B cell (primary cell): ENCODE data around the gene TGFA. TPM values are rescaled to one million over a fixed set of nuclear protein-coding genes. Genes with fewer than 3 reads are reported as not detected.

Source experiments
- ATAC-seq: fragments of 200-7000 bp; cut with Tn5 transposase; one replicate; pipeline ENCODE4 v1.10.0; 2021; ENCODE audit warnings: low read depth, mild to moderate bottlenecking, moderate number of reproducible peaks, moderate library complexity
- CTCF ChIA-PET: fragments of 350-600 bp; sonication (Branson Sonifier 250); formaldehyde crosslinking; loops from one replicate; lab custom pipeline; 2021; ENCODE audit warnings: antibody characterized with exemption, inconsistent platforms; lab: Charles Lee
- POLR2A ChIA-PET: fragments of 350-600 bp; sonication (Branson Sonifier 250); formaldehyde crosslinking; loops from one replicate; lab custom pipeline; 2021; ENCODE audit warnings: antibody characterized with exemption; lab: Charles Lee
- DNase-seq: peaks from one replicate; pipeline ENCODE4 v3.0.0; 2013
- H2AFZ ChIP-seq: 2 replicates; pipeline ENCODE4 v1.6.1; 2012; ENCODE audit warnings: mild to moderate bottlenecking, low read depth, low read length; ENCODE audit not compliant: insufficient read depth, poor library complexity, severe bottlenecking
- H3K27ac ChIP-seq, 2 donors: 1 replicate in 1 of 2; 2 replicates in 1 of 2; pipeline ENCODE4 v1.5.1; 2012 to 2013; ENCODE audit warnings: low read length in 2 of 2, mild to moderate bottlenecking in 2 of 2, moderate library complexity in 1 of 2
- H3K27me3 ChIP-seq, 4 experiments: fragments of 200-600 bp in 1 of 4; sonication (generic) in 1 of 4; replicated peaks in 1 of 4; 1 replicate in 2 of 4; 2 replicates in 2 of 4; pipeline versions ENCODE4 v1.6.1 to v1.7.0; 2013 to 2016; ENCODE audit warnings: low read length in 3 of 4, mild to moderate bottlenecking in 2 of 4, mixed read lengths in 1 of 4, moderate library complexity in 1 of 4; ENCODE audit not compliant: insufficient read depth in 4 of 4, control insufficient read depth in 3 of 4; ENCODE audit errors: control extremely low read depth in 1 of 4
- H3K36me3 ChIP-seq, 2 experiments: replicated peaks in 1 of 2; 1 replicate in 1 of 2; 2 replicates in 1 of 2; pipeline versions ENCODE4 v1.6.1 to v1.7.1; 2013; ENCODE audit warnings: low read length in 1 of 2; ENCODE audit not compliant: insufficient read depth in 2 of 2, control insufficient read depth in 1 of 2; ENCODE audit errors: control extremely low read depth in 1 of 2, extremely low read depth in 1 of 2
- H3K4me1 ChIP-seq, 2 donors: fragments of 200-600 bp in 1 of 2; sonication (generic) in 1 of 2; 1 replicate in 1 of 2; 2 replicates in 1 of 2; pipeline versions ENCODE4 v1.5.1 to v1.6.1; 2013 to 2017; ENCODE audit warnings: low read length in 2 of 2; ENCODE audit not compliant: control insufficient read depth in 2 of 2, insufficient read depth in 2 of 2
- H3K4me2 ChIP-seq: replicated peaks from 2 replicates; pipeline ENCODE3; 2012; ENCODE audit warnings: mild to moderate bottlenecking, low read depth, low read length; ENCODE audit not compliant: poor library complexity, severe bottlenecking
- H3K4me3 ChIP-seq, 5 experiments: fragments of 200-600 bp in 1 of 5; sonication (generic) in 1 of 5; 1 replicate in 3 of 5; 2 replicates in 2 of 5; pipeline versions ENCODE4 v1.5.1 to v1.7.0; 2011 to 2016; ENCODE audit warnings: low read length in 4 of 5, mild to moderate bottlenecking in 4 of 5, low read depth in 2 of 5, control low read depth in 1 of 5, moderate library complexity in 1 of 5; ENCODE audit not compliant: insufficient read depth in 1 of 5; ENCODE audit errors: control extremely low read depth in 1 of 5, extremely low read depth in 1 of 5
- H3K79me2 ChIP-seq: fragments of 200-600 bp; sonication (generic); one replicate; pipeline ENCODE4 v1.6.0; 2016; ENCODE audit warnings: low read length; ENCODE audit not compliant: control insufficient read depth, insufficient read depth
- H3K9ac ChIP-seq: fragments of 200-600 bp; sonication (generic); 2 replicates; pipeline ENCODE4 v1.6.1; 2017; ENCODE audit warnings: mild to moderate bottlenecking, low read length, moderate library complexity
- H3K9me3 ChIP-seq, 3 donors: one replicate each; pipeline versions ENCODE4 v1.6.1 to v1.7.1; 2013; ENCODE audit warnings: low read length in 2 of 3; ENCODE audit not compliant: control insufficient read depth in 2 of 3, insufficient read depth in 1 of 3; ENCODE audit errors: control extremely low read depth in 1 of 3
- H4K20me1 ChIP-seq: 2 replicates; pipeline ENCODE4 v1.6.0; 2012; ENCODE audit warnings: mild to moderate bottlenecking, low read length; ENCODE audit not compliant: insufficient read depth, control insufficient read depth, poor library complexity, severe bottlenecking
- H3K27ac Mint-ChIP-seq: one replicate; pipeline ENCODE4 v1.8.0; 2021; ENCODE audit warnings: mixed read lengths
- H3K27me3 Mint-ChIP-seq: one replicate; pipeline ENCODE4 v1.8.0; 2021; ENCODE audit warnings: mixed read lengths
- H3K4me1 Mint-ChIP-seq: one replicate; pipeline ENCODE4 v1.8.0; 2021; ENCODE audit warnings: mixed read lengths
- H3K4me3 Mint-ChIP-seq: one replicate; pipeline ENCODE4 v1.8.0; 2021; ENCODE audit warnings: mixed read lengths
- H3K9me3 Mint-ChIP-seq: one replicate; pipeline ENCODE4 v1.8.0; 2022; ENCODE audit warnings: mixed read lengths; ENCODE audit not compliant: insufficient read depth
- EZH2 ChIP-seq: IDR thresholded peaks from 2 replicates; pipeline ENCODE4 v1.6.1; 2012; ENCODE audit warnings: borderline replicate concordance, low read depth, mild to moderate bottlenecking, moderate library complexity, low read length; ENCODE audit not compliant: insufficient read depth, poor library complexity, severe bottlenecking
- WGBS: methylation state at CpG from one replicate; pipeline ENCODE4 v1.1.5; 2013; ENCODE audit warnings: missing lambda C conversion rate; ENCODE audit not compliant: insufficient coverage; 5-methylcytosine and 5-hydroxymethylcytosine counted together
- intact Hi-C: fragments of 100-400 bp; cut with micrococcal nuclease; formaldehyde crosslinking; loops from one replicate; pipeline ENCODE4 v1.10.0; 2022
- polyA plus RNA-seq: library from polyadenylated mRNA; depleted of rRNA; stranded (reverse); fragments of >200 nt; gene quantifications from 2 replicates; pipeline ENCODE4 v1.2.3, GENCODE V29; 2012
- total RNA-seq, 2 donors: library from RNA; stranded (reverse); fragments of 120-200 nt in 1 of 2; gene quantifications; 1 replicate in 1 of 2; 2 replicates in 1 of 2; pipeline versions ENCODE4 v1.2.3 to v1.2.4, GENCODE V29; 2013 to 2022
- TF ChIP-seq, protein P1 (sequence below): fragments of 200-600 bp; IDR thresholded peaks from one replicate; pipeline ENCODE4 v1.8.0; 2022; ENCODE audit warnings: antibody characterized with exemption, mild to moderate bottlenecking

Gene TGFA
- total and polyA plus RNA-seq, 2 donors (not counting 1 experiment from before 2014, with no cell fraction given): 0.04 TPM; not detected in 1

DNA sequence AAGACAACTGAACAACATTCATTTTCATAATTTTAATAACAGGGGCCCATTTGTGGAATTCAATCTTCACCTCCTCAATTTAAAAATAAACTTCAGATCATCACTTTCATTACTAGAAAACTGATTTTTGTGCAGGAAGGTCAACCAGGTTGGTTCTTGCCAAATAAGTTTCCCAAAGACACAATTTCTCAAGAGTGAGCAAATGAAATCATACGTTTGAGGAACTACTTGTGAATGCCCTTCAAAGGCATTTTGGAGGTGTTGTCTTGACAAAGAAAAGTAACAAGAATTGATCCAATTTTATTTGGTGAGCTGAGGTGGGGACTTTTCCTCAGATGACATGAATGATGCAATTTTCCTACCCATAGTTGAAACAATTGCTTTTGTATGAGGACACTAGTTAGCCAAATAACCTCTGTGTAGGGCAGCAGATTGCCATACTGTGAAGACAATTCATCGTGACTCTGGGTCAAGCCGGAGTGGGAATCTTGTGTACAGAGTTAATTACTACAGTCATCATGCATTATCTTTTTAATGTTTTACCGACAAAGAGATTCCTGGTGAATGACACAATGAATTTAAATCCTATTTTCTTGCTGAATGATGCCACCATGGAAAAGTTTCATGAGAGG is 121.8 kb downstream of the TGFA start:
- intact Hi-C loops: no loop called here
- no peaks in the 10 kb centered on the region for H3K4me1 Mint-ChIP-seq
- H3K36me3 ChIP-seq: no peaks in the 10 kb centered on the region
- H3K27ac ChIP-seq: no peak overlapping the region
- TF ChIP-seq, protein P1, sequence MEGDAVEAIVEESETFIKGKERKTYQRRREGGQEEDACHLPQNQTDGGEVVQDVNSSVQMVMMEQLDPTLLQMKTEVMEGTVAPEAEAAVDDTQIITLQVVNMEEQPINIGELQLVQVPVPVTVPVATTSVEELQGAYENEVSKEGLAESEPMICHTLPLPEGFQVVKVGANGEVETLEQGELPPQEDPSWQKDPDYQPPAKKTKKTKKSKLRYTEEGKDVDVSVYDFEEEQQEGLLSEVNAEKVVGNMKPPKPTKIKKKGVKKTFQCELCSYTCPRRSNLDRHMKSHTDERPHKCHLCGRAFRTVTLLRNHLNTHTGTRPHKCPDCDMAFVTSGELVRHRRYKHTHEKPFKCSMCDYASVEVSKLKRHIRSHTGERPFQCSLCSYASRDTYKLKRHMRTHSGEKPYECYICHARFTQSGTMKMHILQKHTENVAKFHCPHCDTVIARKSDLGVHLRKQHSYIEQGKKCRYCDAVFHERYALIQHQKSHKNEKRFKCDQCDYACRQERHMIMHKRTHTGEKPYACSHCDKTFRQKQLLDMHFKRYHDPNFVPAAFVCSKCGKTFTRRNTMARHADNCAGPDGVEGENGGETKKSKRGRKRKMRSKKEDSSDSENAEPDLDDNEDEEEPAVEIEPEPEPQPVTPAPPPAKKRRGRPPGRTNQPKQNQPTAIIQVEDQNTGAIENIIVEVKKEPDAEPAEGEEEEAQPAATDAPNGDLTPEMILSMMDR: no peak
- TF ChIP-seq EZH2: no peak
- H3K4me3 ChIP-seq: no peak overlapping the region
- H3K4me3 Mint-ChIP-seq: no peak overlapping the region
- peaks cover 0 to 1% (median 0%) of the 10 kb centered on the region in 3 donors for H3K9me3 ChIP-seq
- CTCF ChIA-PET: no interaction called here
- H3K27ac Mint-ChIP-seq: no peak overlapping the region
- H3K27me3 ChIP-seq: no peaks in the 10 kb centered on the region
- peaks cover 6% of the 10 kb centered on the region for H3K27me3 Mint-ChIP-seq
- no peaks in the 10 kb centered on the region for H3K4me1 ChIP-seq
- DNase-seq (no peak), ATAC-seq (no peak)
- no peaks in the 10 kb centered on the region for H3K79me2 ChIP-seq
- WGBS: 90% methylated on average over 2 of the region's 4 CpGs
- no peak overlapping the region for H3K9ac ChIP-seq
- no peaks in the 10 kb centered on the region for H4K20me1 ChIP-seq
- POLR2A ChIA-PET: no interaction called here
- H2AFZ ChIP-seq: no peak overlapping the region
- H3K4me2 ChIP-seq: no peak overlapping the region
- peaks cover 2% of the 10 kb centered on the region for H3K9me3 Mint-ChIP-seq

DNA sequence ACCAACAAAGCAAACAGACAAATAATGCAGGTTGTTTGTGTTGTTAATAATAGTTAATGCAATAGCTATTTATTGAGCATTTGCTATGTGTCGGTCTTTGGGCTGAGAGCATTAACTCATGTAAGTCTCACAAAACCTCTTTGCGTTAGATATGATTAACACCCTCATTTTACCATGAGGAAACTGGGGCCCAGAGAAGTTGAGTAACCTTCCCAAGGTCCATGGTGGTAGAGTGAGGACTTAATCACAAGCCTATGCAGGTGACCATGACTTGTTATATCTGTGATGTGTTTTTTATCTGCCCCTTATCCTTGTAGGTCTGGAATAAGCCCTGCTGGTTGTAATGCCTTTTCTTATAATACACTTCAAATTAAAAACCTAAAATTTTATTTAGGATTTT is 127.3 kb downstream of the TGFA start:
- intact Hi-C loops: no loop called here
- Histone ChIP-seq H4K20me1 (no peaks in the 10 kb centered on the region), H3K4me3 (no peak overlapping the region), H3K27me3 (no peaks in the 10 kb centered on the region), H2AFZ (no peak overlapping the region), H3K9me3 (no peaks in the 10 kb centered on the region), H3K4me1 (no peaks in the 10 kb centered on the region), H3K4me2 (no peak overlapping the region), H3K79me2 (no peaks in the 10 kb centered on the region), H3K27ac (no peak overlapping the region), H3K9ac (no peak overlapping the region), H3K36me3 (no peaks in the 10 kb centered on the region)
- ATAC-seq: no peak
- Mint-ChIP-seq H3K4me3 (no peak overlapping the region), H3K27ac (no peak overlapping the region), H3K27me3 (peaks cover 11% of the 10 kb centered on the region), H3K4me1 (no peaks in the 10 kb centered on the region), H3K9me3 (peaks cover 2% of the 10 kb centered on the region)
- no peak for TF ChIP-seq EZH2
- TF ChIP-seq, protein P1: no peak
- ChIA-PET CTCF (no interaction called here), POLR2A (no interaction called here)
- WGBS: no CpG with 5 or more reads among the region's 2 CpGs
- DNase-seq: no peak
